Measurements from ENCODE around the gene LRMDA.

Gene LRMDA

DNA sequence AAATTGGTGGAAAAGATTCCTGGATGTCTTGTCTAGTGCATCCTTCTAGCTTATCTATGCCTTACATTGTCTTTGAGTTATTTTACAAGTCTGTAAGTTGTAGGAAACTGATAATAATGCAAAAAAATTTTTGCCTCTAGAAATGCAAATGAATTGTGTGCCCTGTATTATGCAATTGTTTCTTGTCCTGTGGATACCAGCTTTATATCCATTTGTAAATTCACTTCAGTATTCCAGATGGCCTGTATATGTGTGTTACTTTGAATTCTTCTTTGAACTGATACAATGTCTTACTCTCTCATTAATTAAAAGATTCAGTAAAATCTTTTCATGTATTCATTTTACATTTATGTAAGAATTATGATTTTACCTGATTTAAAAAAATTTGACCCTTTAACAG, 234.3 kb downstream of the LRMDA start:
- Histone ChIP-seq H3K79me1 (replicated peaks; ENCODE audit: low read length, poor library complexity, severe bottlenecking) (no peaks in the 10 kb centered on the region), H3K9ac (ENCODE audit: low read length) (no peak overlapping the region), H3K27ac (ENCODE audit: low read length, poor library complexity, severe bottlenecking) (no peak overlapping the region), H4K91ac (ENCODE audit: low read length) (no peak overlapping the region), H3K36me3 (ENCODE audit: control insufficient read depth in 1 of 2, insufficient read depth in 2 of 2, low read depth in 1 of 2, low read length in 2 of 2) (no peaks in the 10 kb centered on the region), H2AK5ac (ENCODE audit: low read length, severe bottlenecking) (no peak overlapping the region), H2AFZ (ENCODE audit: low read depth, low read length) (no peak overlapping the region), H2BK120ac (ENCODE audit: low read depth, low read length) (no peak overlapping the region), H3K9me3 (ENCODE audit: control insufficient read depth, low read length) (no peaks in the 10 kb centered on the region), H3K4ac (ENCODE audit: low read depth in 1 of 2, low read length in 2 of 2) (no peak overlapping the region), H2BK5ac (ENCODE audit: low read depth, low read length, poor library complexity, severe bottlenecking) (no peak overlapping the region), H2BK12ac (ENCODE audit: low read length in 2 of 2) (no peak overlapping the region), H3K27me3 (ENCODE audit: control insufficient read depth in 1 of 2, insufficient read depth in 1 of 2, low read length in 2 of 2) (peaks cover 0 to 31% of the 10 kb centered on the region in 2 experiments), H3K4me2 (ENCODE audit: low read length, poor library complexity, severe bottlenecking) (no peak overlapping the region), H3K4me1 (ENCODE audit: control insufficient read depth, insufficient read depth, low read depth, low read length) (no peaks in the 10 kb centered on the region), H2BK15ac (ENCODE audit: low read depth, poor library complexity, severe bottlenecking) (no peak overlapping the region), H3K14ac (ENCODE audit: low read length in 2 of 2) (no peak overlapping the region), H3K23ac (ENCODE audit: low read length in 2 of 2) (no peak overlapping the region), H3K18ac (ENCODE audit: low read depth in 1 of 2, low read length in 2 of 2) (no peak overlapping the region), H3K4me3 (ENCODE audit: insufficient read depth in 1 of 2, low read depth in 1 of 2, low read length in 2 of 2) (no peak overlapping the region), H4K8ac (ENCODE audit: low read length) (no peak overlapping the region)
- DNase-seq, result no peak

DNA sequence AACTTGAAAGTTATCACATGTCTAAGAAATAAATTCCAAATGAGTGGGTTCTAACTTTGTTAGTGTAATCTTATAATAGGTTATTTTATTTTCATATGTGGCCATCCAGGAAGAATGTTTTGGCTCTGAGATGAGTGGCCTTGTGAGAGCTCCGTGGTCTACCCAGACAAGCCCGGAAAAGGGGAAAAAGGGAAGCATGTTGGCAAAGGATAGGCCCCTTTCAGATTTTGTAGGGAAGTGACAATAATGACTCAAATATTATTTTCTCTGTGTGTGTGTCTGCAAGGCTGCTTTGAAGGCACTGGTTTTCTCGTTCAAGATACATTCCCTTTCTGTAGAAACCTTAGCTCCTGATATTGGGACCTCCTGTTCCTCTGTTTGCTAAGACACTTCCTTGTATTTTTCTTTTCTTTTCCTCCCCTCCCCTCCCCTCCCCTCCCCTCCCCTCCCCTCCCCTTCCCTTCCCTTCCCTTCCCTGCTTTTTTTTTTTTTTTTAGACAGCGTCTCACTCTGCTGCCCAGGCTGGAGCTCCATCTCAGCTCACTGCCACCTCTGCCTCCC, 240.8 kb downstream of the LRMDA start:
- Histone ChIP-seq H2BK120ac (ENCODE audit: low read depth, low read length) (no peak overlapping the region), H2AFZ (ENCODE audit: low read depth, low read length) (no peak overlapping the region), H3K4me3 (ENCODE audit: insufficient read depth in 1 of 2, low read depth in 1 of 2, low read length in 2 of 2) (no peak overlapping the region), H2AK5ac (ENCODE audit: low read length, severe bottlenecking) (no peak overlapping the region), H2BK5ac (ENCODE audit: low read depth, low read length, poor library complexity, severe bottlenecking) (no peak overlapping the region), H3K27ac (ENCODE audit: low read length, poor library complexity, severe bottlenecking) (no peak overlapping the region), H3K27me3 (ENCODE audit: control insufficient read depth in 1 of 2, insufficient read depth in 1 of 2, low read length in 2 of 2) (peaks cover 0 to 4% of the 10 kb centered on the region in 2 experiments), H3K4ac (ENCODE audit: low read depth in 1 of 2, low read length in 2 of 2) (no peak overlapping the region), H3K4me2 (ENCODE audit: low read length, poor library complexity, severe bottlenecking) (no peak overlapping the region), H3K14ac (ENCODE audit: low read length in 2 of 2) (no peak overlapping the region), H3K18ac (ENCODE audit: low read depth in 1 of 2, low read length in 2 of 2) (no peak overlapping the region), H3K4me1 (ENCODE audit: control insufficient read depth, insufficient read depth, low read depth, low read length) (no peaks in the 10 kb centered on the region), H3K23ac (ENCODE audit: low read length in 2 of 2) (no peak overlapping the region), H2BK15ac (ENCODE audit: low read depth, poor library complexity, severe bottlenecking) (no peak overlapping the region), H2BK12ac (ENCODE audit: low read length in 2 of 2) (no peak overlapping the region), H3K9ac (ENCODE audit: low read length) (no peak overlapping the region), H4K91ac (ENCODE audit: low read length) (no peak overlapping the region), H3K36me3 (ENCODE audit: control insufficient read depth in 1 of 2, insufficient read depth in 2 of 2, low read depth in 1 of 2, low read length in 2 of 2) (no peaks in the 10 kb centered on the region), H3K79me1 (replicated peaks; ENCODE audit: low read length, poor library complexity, severe bottlenecking) (no peaks in the 10 kb centered on the region), H3K9me3 (ENCODE audit: control insufficient read depth, low read length) (no peaks in the 10 kb centered on the region), H4K8ac (ENCODE audit: low read length) (no peak overlapping the region)
- no peak for DNase-seq
- 98% methylated on average over 3 of the region's 4 CpGs for WGBS

DNA sequence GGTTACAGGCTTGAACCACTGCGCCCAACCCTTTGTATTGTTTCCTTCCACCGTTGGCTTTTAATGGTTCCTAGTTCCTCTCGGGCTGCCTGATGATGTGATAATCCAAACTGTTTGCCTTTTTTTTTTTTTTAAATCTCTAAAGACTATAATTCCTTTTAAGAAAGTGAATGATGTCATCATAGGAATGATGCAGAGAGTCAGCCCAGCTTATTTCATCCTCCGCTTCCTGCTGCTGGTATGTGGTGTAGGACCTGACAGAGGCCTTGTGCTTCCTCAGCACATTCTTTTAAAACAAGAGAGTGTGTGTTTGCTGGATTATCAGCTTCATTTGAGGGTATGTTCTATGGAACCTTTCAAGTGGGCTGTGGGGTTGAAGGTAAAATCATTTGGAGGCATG, 241.4 kb downstream of the LRMDA start:
- no peak overlapping the region for H2BK15ac ChIP-seq (ENCODE audit: low read depth, poor library complexity, severe bottlenecking)
- H2BK12ac ChIP-seq (ENCODE audit: low read length in 2 of 2), result no peak overlapping the region
- 85% methylated on average over 3 of the region's 4 CpGs for WGBS
- H3K4me2 ChIP-seq (ENCODE audit: low read length, poor library complexity, severe bottlenecking), result no peak overlapping the region
- no peak overlapping the region for H3K18ac ChIP-seq (ENCODE audit: low read depth in 1 of 2, low read length in 2 of 2)
- no peaks in the 10 kb centered on the region for H3K4me1 ChIP-seq (ENCODE audit: control insufficient read depth, insufficient read depth, low read depth, low read length)
- H2BK120ac ChIP-seq (ENCODE audit: low read depth, low read length), result no peak overlapping the region
- H3K14ac ChIP-seq (ENCODE audit: low read length in 2 of 2), result no peak overlapping the region
- no peak overlapping the region for H3K9ac ChIP-seq (ENCODE audit: low read length)
- no peak overlapping the region for H3K23ac ChIP-seq (ENCODE audit: low read length in 2 of 2)
- H3K27me3 ChIP-seq (ENCODE audit: control insufficient read depth in 1 of 2, insufficient read depth in 1 of 2, low read length in 2 of 2), result peaks cover 0 to 4% of the 10 kb centered on the region in 2 experiments
- H2AK5ac ChIP-seq (ENCODE audit: low read length, severe bottlenecking), result no peak overlapping the region
- no peak overlapping the region for H2AFZ ChIP-seq (ENCODE audit: low read depth, low read length)
- H3K27ac ChIP-seq (ENCODE audit: low read length, poor library complexity, severe bottlenecking), result no peak overlapping the region
- H3K79me1 ChIP-seq (replicated peaks; ENCODE audit: low read length, poor library complexity, severe bottlenecking), result no peaks in the 10 kb centered on the region
- H4K91ac ChIP-seq (ENCODE audit: low read length), result no peak overlapping the region
- H3K4ac ChIP-seq (ENCODE audit: low read depth in 1 of 2, low read length in 2 of 2), result no peak overlapping the region
- peak; percentile 45 for DNase-seq
- H2BK5ac ChIP-seq (ENCODE audit: low read depth, low read length, poor library complexity, severe bottlenecking), result no peak overlapping the region
- no peak overlapping the region for H4K8ac ChIP-seq (ENCODE audit: low read length)
- H3K4me3 ChIP-seq (ENCODE audit: insufficient read depth in 1 of 2, low read depth in 1 of 2, low read length in 2 of 2), result no peak overlapping the region
- no peaks in the 10 kb centered on the region for H3K36me3 ChIP-seq (ENCODE audit: control insufficient read depth in 1 of 2, insufficient read depth in 2 of 2, low read depth in 1 of 2, low read length in 2 of 2)
- H3K9me3 ChIP-seq (ENCODE audit: control insufficient read depth, low read length), result no peaks in the 10 kb centered on the region

DNA sequence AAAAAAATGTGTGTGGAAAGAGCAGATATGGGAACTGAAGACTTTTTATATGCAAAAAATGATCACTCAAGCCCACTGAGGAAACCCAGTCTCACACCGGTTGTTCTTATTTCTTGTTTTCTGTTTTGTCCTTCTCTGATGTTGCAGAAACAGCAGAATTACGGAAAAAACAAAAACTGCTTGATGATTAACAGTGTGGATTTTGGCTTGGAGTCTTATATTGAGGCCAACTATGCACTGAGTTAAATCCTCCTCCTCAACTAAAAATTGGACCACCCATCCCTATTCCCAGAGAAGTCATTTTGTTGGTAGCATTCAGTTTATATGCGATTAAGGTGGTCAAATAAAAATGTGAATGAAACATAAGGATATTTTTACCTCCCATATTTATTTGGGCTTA, 246.1 kb downstream of the LRMDA start:
- Histone ChIP-seq H4K91ac (ENCODE audit: low read length) (no peak overlapping the region), H3K4me2 (ENCODE audit: low read length, poor library complexity, severe bottlenecking) (no peak overlapping the region), H3K18ac (ENCODE audit: low read depth in 1 of 2, low read length in 2 of 2) (no peak overlapping the region), H2AFZ (ENCODE audit: low read depth, low read length) (no peak overlapping the region), H2BK5ac (ENCODE audit: low read depth, low read length, poor library complexity, severe bottlenecking) (no peak overlapping the region), H3K23ac (ENCODE audit: low read length in 2 of 2) (no peak overlapping the region), H2BK12ac (ENCODE audit: low read length in 2 of 2) (no peak overlapping the region), H3K4me1 (ENCODE audit: control insufficient read depth, insufficient read depth, low read depth, low read length) (no peaks in the 10 kb centered on the region), H3K79me1 (replicated peaks; ENCODE audit: low read length, poor library complexity, severe bottlenecking) (no peaks in the 10 kb centered on the region), H3K36me3 (ENCODE audit: control insufficient read depth in 1 of 2, insufficient read depth in 2 of 2, low read depth in 1 of 2, low read length in 2 of 2) (no peaks in the 10 kb centered on the region), H2BK15ac (ENCODE audit: low read depth, poor library complexity, severe bottlenecking) (no peak overlapping the region), H3K9me3 (ENCODE audit: control insufficient read depth, low read length) (no peaks in the 10 kb centered on the region), H3K4me3 (ENCODE audit: insufficient read depth in 1 of 2, low read depth in 1 of 2, low read length in 2 of 2) (no peak overlapping the region), H2BK120ac (ENCODE audit: low read depth, low read length) (no peak overlapping the region), H2AK5ac (ENCODE audit: low read length, severe bottlenecking) (no peak overlapping the region), H4K8ac (ENCODE audit: low read length) (no peak overlapping the region), H3K27me3 (ENCODE audit: control insufficient read depth in 1 of 2, insufficient read depth in 1 of 2, low read length in 2 of 2) (peaks cover 0 to 4% of the 10 kb centered on the region in 2 experiments), H3K27ac (ENCODE audit: low read length, poor library complexity, severe bottlenecking) (no peak overlapping the region), H3K14ac (ENCODE audit: low read length in 2 of 2) (no peak overlapping the region), H3K9ac (ENCODE audit: low read length) (no peak overlapping the region), H3K4ac (ENCODE audit: low read depth in 1 of 2, low read length in 2 of 2) (no peak overlapping the region)
- no peak for DNase-seq
- no CpG with 5 or more reads among the region's 3 CpGs for WGBS

Data from mesenchymal stem cell (in vitro differentiated cells and primary cell).